Body of pancreas (tissue), 4 donors: ENCODE data around the gene LMBR1.

Experiments used
- CTCF ChIP-seq, 7 experiments: fragments of 450-650 bp in 4 of 7; fragments of 200-600 bp in 3 of 7; sonication (generic) in 3 of 7; IDR thresholded peaks; one replicate each; pipeline ENCODE4 v1.5.1; 2016 to 2019; ENCODE audit warnings: antibody characterized with exemption in 7 of 7
- POLR2A ChIP-seq, 3 donors: fragments of 450-650 bp; IDR thresholded peaks; one replicate each; pipeline ENCODE4 v1.6.1; 2016; ENCODE audit warnings: antibody characterized with exemption in 3 of 3, mild to moderate bottlenecking in 2 of 3

GRCh38 chr7:156845379-156846101, 47.4 kb downstream of the LMBR1 start:
- TF ChIP-seq CTCF (IDR thresholded peaks at IDR 0.05) (no peak), POLR2A (IDR thresholded peaks at IDR 0.05) (no peak)
